ENCODE data around the gene CLIC1. TPM values are rescaled to one million over a fixed set of nuclear protein-coding genes. Genes with fewer than 3 reads are reported as not detected.

CLIC1 gene
- total and polyA plus RNA-seq, 2 donors from 2014 or later, result 456 to 489 TPM

DNA sequence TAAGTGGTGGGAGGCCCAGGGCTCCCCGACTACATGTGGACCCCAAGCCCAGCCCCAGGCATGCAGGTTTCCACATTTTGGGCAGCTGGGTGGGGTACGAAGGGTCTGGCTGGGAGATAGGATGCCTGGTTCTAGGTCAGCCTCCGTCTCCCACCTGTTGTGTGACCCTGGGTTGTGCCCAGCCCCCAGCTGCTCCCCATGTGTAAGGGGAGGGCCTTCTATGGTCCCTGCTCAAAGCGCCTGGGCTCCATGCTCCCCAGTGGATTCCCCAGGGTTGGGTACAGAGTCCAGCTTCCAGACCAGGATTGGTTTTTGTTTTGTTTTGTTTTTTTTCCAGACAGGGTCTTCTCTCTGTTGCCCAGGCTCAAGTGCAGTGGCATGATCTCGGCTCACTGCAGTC is 41.9 kb upstream of the CLIC1 start:
- peak overlapping the region; percentile 77 to 92 for H3K27ac ChIP-seq (ENCODE audit: low read depth in 2 of 2, low read length in 2 of 2)
- H3K4me1 ChIP-seq (ENCODE audit: control insufficient read depth in 2 of 3, insufficient read depth in 2 of 3, low read depth in 1 of 3, low read length in 3 of 3), result peaks cover 0 to 17% (median 0%) of the 10 kb centered on the region in 3 donors
- no peaks in the 10 kb centered on the region for H3K27me3 ChIP-seq (ENCODE audit: control insufficient read depth, insufficient read depth, low read length)
- DNase-seq (no peak), FAIRE-seq (no peak)
- intact Hi-C loops (cut with DNase I), result no loop called here
- TF ChIP-seq, protein P1, sequence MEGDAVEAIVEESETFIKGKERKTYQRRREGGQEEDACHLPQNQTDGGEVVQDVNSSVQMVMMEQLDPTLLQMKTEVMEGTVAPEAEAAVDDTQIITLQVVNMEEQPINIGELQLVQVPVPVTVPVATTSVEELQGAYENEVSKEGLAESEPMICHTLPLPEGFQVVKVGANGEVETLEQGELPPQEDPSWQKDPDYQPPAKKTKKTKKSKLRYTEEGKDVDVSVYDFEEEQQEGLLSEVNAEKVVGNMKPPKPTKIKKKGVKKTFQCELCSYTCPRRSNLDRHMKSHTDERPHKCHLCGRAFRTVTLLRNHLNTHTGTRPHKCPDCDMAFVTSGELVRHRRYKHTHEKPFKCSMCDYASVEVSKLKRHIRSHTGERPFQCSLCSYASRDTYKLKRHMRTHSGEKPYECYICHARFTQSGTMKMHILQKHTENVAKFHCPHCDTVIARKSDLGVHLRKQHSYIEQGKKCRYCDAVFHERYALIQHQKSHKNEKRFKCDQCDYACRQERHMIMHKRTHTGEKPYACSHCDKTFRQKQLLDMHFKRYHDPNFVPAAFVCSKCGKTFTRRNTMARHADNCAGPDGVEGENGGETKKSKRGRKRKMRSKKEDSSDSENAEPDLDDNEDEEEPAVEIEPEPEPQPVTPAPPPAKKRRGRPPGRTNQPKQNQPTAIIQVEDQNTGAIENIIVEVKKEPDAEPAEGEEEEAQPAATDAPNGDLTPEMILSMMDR (IDR thresholded peaks at IDR 0.05; ENCODE audit: borderline replicate concordance, extremely low read depth, insufficient read depth), result no peak
- no peak overlapping the region for H3K9ac ChIP-seq (ENCODE audit: low read length in 3 of 3)
- H3K4me3 ChIP-seq (ENCODE audit: low read length in 3 of 3), result no peak overlapping the region
- peaks cover 0 to 12% (median 9%) of the 10 kb centered on the region in 3 donors for H3K36me3 ChIP-seq (ENCODE audit: control insufficient read depth in 2 of 3, insufficient read depth in 3 of 3, low read length in 3 of 3)
- H3K9me3 ChIP-seq (ENCODE audit: control insufficient read depth in 2 of 3, insufficient read depth in 1 of 3, low read length in 3 of 3), result no peaks in the 10 kb centered on the region

DNA sequence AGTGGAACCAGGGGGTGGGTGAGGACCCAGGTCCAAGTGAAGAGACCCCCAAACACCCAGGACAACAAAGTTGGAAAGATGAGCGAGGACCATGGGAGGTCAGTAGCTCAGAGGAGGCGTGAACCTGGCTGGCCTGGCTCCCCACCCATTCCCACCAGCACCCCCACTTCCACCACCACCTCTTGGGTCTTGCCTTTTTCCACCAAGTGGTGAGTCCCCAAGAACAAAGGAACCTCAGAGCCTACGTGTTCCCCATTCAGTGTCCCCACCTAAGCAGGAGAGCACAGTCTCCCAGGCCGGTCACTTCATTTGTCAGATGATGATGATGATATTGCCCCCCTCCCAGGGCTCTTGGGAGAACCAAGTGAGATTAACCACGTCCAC is 41.3 kb upstream of the CLIC1 start:
- Histone ChIP-seq H3K27ac (ENCODE audit: low read depth in 2 of 2, low read length in 2 of 2) (peak overlapping the region; percentile 77 to 92), H3K36me3 (ENCODE audit: control insufficient read depth in 2 of 3, insufficient read depth in 3 of 3, low read length in 3 of 3) (peaks cover 0 to 9% (median 8%) of the 10 kb centered on the region in 3 donors), H3K4me3 (ENCODE audit: low read length in 3 of 3) (peak overlapping the region in 1 of 3 donors; percentile 6), H3K9ac (ENCODE audit: low read length in 3 of 3) (peak overlapping the region in 1 of 3 donors; percentile 48), H3K27me3 (ENCODE audit: control insufficient read depth, insufficient read depth, low read length) (no peaks in the 10 kb centered on the region), H3K9me3 (ENCODE audit: control insufficient read depth in 2 of 3, insufficient read depth in 1 of 3, low read length in 3 of 3) (no peaks in the 10 kb centered on the region), H3K4me1 (ENCODE audit: control insufficient read depth in 2 of 3, insufficient read depth in 2 of 3, low read depth in 1 of 3, low read length in 3 of 3) (peaks cover 0 to 19% (median 0%) of the 10 kb centered on the region in 3 donors)
- FAIRE-seq, result no peak
- TF ChIP-seq, protein P1 (IDR thresholded peaks at IDR 0.05; ENCODE audit: borderline replicate concordance, extremely low read depth, insufficient read depth), result no peak
- intact Hi-C loops (cut with DNase I), result no loop called here
- DNase-seq, result no peak

DNA sequence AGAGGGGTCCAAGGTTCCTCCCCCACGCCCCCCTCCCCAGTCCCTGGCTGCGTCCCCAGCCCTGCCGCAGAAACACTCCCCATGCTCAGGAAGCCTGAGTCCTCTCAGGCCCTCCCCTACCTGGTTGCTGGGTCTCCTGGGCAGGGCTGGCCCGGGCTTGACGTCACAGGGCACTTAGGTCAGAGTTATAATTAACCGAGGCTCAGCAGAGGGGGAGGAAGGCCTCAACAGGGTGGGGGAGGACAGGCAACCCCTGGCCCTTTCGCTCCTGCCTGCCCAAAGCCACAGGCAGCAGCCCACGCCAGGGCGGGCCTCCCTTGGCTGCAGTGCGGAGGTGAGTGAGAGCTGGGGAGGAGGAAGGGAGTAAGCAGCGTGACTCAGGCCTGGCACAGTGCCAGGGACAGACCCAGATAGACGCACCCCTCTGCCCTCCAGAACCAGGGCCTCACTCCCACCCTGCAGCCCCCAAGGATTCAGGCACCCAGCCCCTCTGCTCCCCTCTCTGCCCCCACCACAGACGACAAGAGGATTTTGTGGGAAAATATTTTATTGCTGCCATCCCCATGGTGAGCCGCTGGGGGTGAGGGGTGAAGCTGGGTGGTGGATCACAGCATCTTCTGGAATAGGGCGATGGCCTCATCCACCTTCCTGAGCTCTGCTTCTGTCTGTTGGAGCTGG is 40.8 kb upstream of the CLIC1 start, which contains the start of gene VWA7:
Gene VWA7, minus strand, starts transcription at position 340 of the 678 bp plus-strand sequence. CDS start 549 bp downstream, outside the sequence.
- H3K36me3 ChIP-seq (ENCODE audit: control insufficient read depth in 2 of 3, insufficient read depth in 3 of 3, low read length in 3 of 3), result peaks cover 0 to 7% (median 3%) of the 10 kb centered on the region in 3 donors
- peak within 1 kb of the TSS; percentile 77 to 92 for H3K27ac ChIP-seq (ENCODE audit: low read depth in 2 of 2, low read length in 2 of 2)
- H3K9ac ChIP-seq (ENCODE audit: low read length in 3 of 3), result peak within 1 kb of the TSS in 1 of 3 donors; percentile 48

More for the DNA sequence above, 40.8 kb upstream of the CLIC1 start, which contains the start of gene VWA7:
- TF ChIP-seq, protein P1 (IDR thresholded peaks at IDR 0.05; ENCODE audit: borderline replicate concordance, extremely low read depth, insufficient read depth), result no peak
- Histone ChIP-seq H3K4me3 (ENCODE audit: low read length in 3 of 3) (peak within 1 kb of the TSS in 1 of 3 donors; percentile 31), H3K27me3 (ENCODE audit: control insufficient read depth, insufficient read depth, low read length) (no peaks in the 10 kb centered on the region), H3K4me1 (ENCODE audit: control insufficient read depth in 2 of 3, insufficient read depth in 2 of 3, low read depth in 1 of 3, low read length in 3 of 3) (peaks cover 0 to 19% (median 0%) of the 10 kb centered on the region in 3 donors), H3K9me3 (ENCODE audit: control insufficient read depth in 2 of 3, insufficient read depth in 1 of 3, low read length in 3 of 3) (no peaks in the 10 kb centered on the region)
- DNase-seq (peak; percentile 93 to 96 (median 95)), FAIRE-seq (peak; percentile 42)
- intact Hi-C loops (cut with DNase I), result no loop called here
